Kidney (tissue), 14 donors: ENCODE data around the gene INTS13. TPM values are rescaled to one million over a fixed set of nuclear protein-coding genes. Genes with fewer than 3 reads are reported as not detected.

Experiments
- DNase-seq, 5 donors: peaks; one replicate each; pipeline ENCODE4 v3.0.0-alpha.2; 2013 to 2020
- FAIRE-seq: peaks from 2 replicates; lab custom pipeline; 2012; peaks lifted over from hg19 to GRCh38; lab: Jason Lieb, UNC
- H3K27ac ChIP-seq, 2 donors: one replicate each; pipeline ENCODE4 v1.7.0; 2013; ENCODE audit warnings: low read depth in 2 of 2, low read length in 2 of 2, inconsistent platforms in 1 of 2
- H3K27me3 ChIP-seq: one replicate; pipeline ENCODE4 v1.7.1; 2013; ENCODE audit warnings: low read length, inconsistent platforms; ENCODE audit not compliant: control insufficient read depth, insufficient read depth
- H3K36me3 ChIP-seq, 3 donors: one replicate each; pipeline versions ENCODE4 v1.7.0 to v1.7.1; 2013; ENCODE audit warnings: low read length in 3 of 3, control low read depth in 1 of 3, inconsistent platforms in 1 of 3; ENCODE audit not compliant: insufficient read depth in 3 of 3, control insufficient read depth in 2 of 3
- H3K4me1 ChIP-seq, 3 donors: one replicate each; pipeline versions ENCODE4 v1.7.0 to v1.7.1; 2013; ENCODE audit warnings: low read length in 3 of 3, inconsistent platforms in 1 of 3, low read depth in 1 of 3; ENCODE audit not compliant: control insufficient read depth in 2 of 3, insufficient read depth in 2 of 3
- H3K4me3 ChIP-seq, 3 donors: one replicate each; pipeline versions ENCODE4 v1.7.0 to v1.8.1; 2013; ENCODE audit warnings: low read length in 3 of 3, control low read depth in 1 of 3, inconsistent platforms in 1 of 3
- H3K9ac ChIP-seq, 3 donors: one replicate each; pipeline versions ENCODE4 v1.7.0 to v1.7.1; 2013; ENCODE audit warnings: low read length in 3 of 3, control low read depth in 1 of 3, inconsistent platforms in 1 of 3
- H3K9me3 ChIP-seq, 3 donors: one replicate each; pipeline versions ENCODE4 v1.7.0 to v1.7.1; 2013; ENCODE audit warnings: low read length in 3 of 3, control low read depth in 1 of 3, inconsistent platforms in 1 of 3; ENCODE audit not compliant: control insufficient read depth in 2 of 3, insufficient read depth in 1 of 3
- intact Hi-C: fragments of 100-400 bp; cut with DNase I; formaldehyde crosslinking; loops from one replicate; pipeline ENCODE4 v1.11.1; 2022
- polyA plus RNA-seq: library from polyadenylated mRNA; stranded (reverse); fragments of 350-450 nt; fragmentation: Illumina TruSeq; extraction: RNeasy Lipid Tissue Mini Kit (QIAGEN cat#74804); gene quantifications from one replicate; pipeline ENCODE4 v1.2.3, GENCODE V29; 2014; ENCODE audit warnings: low read depth, low replicate concordance; ENCODE audit not compliant: insufficient read depth
- total RNA-seq: library from RNA; stranded (reverse); fragmentation: NEBNext Ultra II Directional; extraction: Animal tissue kit (Norgen Biotek cat#: 25700); gene quantifications from one replicate; pipeline ENCODE4 v1.2.1, GENCODE V29; 2021
- TF ChIP-seq, protein P1 (sequence below): IDR thresholded peaks from 3 replicates; pipeline ENCODE4 v1.5.1; 2012; ENCODE audit warnings: mild to moderate bottlenecking, moderate library complexity, borderline replicate concordance; ENCODE audit not compliant: insufficient read depth; ENCODE audit errors: extremely low read depth
- donor health status: control.
- donor health status: control.
- donor health status: control.
- donor health status: control.
- donor health status: control.
- donor health status: DM: yes; HTN: yes; CAD: no.
- donor health status: Normal renal cell carcinoma (clear cell type).

Gene INTS13
- total and polyA plus RNA-seq, 2 donors from 2014 or later, result 11.6 to 17.2 TPM

GRCh38 chr12:26870491-26871419 is 67.0 kb downstream of the INTS13 start:
- no peak overlapping the region for H3K4me3 ChIP-seq
- no peaks in the 10 kb centered on the region for H3K36me3 ChIP-seq
- no peak overlapping the region for H3K9ac ChIP-seq
- TF ChIP-seq, protein P1, sequence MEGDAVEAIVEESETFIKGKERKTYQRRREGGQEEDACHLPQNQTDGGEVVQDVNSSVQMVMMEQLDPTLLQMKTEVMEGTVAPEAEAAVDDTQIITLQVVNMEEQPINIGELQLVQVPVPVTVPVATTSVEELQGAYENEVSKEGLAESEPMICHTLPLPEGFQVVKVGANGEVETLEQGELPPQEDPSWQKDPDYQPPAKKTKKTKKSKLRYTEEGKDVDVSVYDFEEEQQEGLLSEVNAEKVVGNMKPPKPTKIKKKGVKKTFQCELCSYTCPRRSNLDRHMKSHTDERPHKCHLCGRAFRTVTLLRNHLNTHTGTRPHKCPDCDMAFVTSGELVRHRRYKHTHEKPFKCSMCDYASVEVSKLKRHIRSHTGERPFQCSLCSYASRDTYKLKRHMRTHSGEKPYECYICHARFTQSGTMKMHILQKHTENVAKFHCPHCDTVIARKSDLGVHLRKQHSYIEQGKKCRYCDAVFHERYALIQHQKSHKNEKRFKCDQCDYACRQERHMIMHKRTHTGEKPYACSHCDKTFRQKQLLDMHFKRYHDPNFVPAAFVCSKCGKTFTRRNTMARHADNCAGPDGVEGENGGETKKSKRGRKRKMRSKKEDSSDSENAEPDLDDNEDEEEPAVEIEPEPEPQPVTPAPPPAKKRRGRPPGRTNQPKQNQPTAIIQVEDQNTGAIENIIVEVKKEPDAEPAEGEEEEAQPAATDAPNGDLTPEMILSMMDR, result no peak
- no peaks in the 10 kb centered on the region for H3K27me3 ChIP-seq
- DNase-seq (peak in 4 of 5 donors; percentile 62 to 84 (median 72)), FAIRE-seq (no peak)
- intact Hi-C loops, result no loop called here
- H3K27ac ChIP-seq, result no peak overlapping the region
- H3K4me1 ChIP-seq, result peaks cover 0 to 5% (median 0%) of the 10 kb centered on the region in 3 donors
- H3K9me3 ChIP-seq, result no peaks in the 10 kb centered on the region

DNA sequence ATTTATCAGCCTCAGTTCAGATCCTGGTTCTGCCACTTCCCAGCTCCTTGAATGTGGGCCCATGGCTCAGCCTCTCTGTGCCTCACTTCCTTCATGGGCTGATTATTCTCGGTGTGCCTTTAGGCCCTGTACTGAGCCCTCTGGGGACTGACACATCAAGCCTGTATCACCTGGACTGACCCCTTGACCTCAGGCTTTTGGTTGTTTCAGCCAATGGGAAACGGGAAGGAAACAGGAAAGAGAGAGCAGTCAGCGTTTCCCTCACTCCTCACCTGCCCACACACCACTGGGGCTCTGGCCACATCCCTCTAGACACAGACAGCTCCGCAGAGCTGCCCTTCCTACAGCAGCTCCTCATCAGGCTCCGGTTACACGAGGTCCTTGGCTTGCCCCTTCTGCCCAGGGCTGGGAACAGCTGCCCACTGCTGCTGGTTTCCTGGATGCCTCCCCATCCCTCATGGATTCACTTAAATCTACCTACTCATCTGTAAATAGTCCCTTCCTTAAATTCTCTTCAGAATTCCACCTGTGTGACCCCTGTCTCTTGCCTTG is 67.8 kb downstream of the INTS13 start:
- H3K9me3 ChIP-seq, result no peaks in the 10 kb centered on the region
- no peak overlapping the region for H3K4me3 ChIP-seq
- DNase-seq (peak in 2 of 5 donors; percentile 24 to 37), FAIRE-seq (no peak)
- H3K27me3 ChIP-seq, result no peaks in the 10 kb centered on the region
- H3K9ac ChIP-seq, result no peak overlapping the region
- intact Hi-C loops, result no loop called here
- H3K27ac ChIP-seq, result no peak overlapping the region
- peaks cover 0 to 5% (median 0%) of the 10 kb centered on the region in 3 donors for H3K4me1 ChIP-seq
- TF ChIP-seq, protein P1, result no peak
- no peaks in the 10 kb centered on the region for H3K36me3 ChIP-seq

DNA sequence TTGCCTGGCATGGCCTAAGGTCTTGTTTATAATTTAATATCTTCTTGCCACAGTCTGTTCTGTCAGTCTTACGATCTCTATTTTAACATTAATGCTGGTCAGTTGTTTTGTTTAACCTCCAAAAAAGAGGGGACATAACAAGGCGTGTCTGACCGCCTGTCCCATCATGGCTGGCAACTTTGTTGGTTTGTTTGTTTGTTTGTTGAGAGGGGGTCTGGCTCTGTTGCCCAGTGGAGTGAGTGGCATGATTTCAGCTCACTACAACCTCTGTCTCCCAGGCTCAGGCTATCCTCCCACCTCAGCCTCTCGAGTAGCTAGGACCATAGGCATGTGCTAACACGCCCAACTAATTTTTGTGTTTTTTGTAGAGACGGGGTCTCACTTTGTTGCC is 68.7 kb downstream of the INTS13 start:
- Histone ChIP-seq H3K4me3 (no peak overlapping the region), H3K9me3 (no peaks in the 10 kb centered on the region), H3K4me1 (peaks cover 0 to 5% (median 0%) of the 10 kb centered on the region in 3 donors), H3K27me3 (no peaks in the 10 kb centered on the region), H3K36me3 (no peaks in the 10 kb centered on the region), H3K27ac (no peak overlapping the region), H3K9ac (no peak overlapping the region)
- TF ChIP-seq, protein P1, result no peak
- intact Hi-C loops, result no loop called here
- DNase-seq, result no peak
- no peak for FAIRE-seq
